Common myeloid progenitor, CD34-positive (primary cell): ENCODE measurements around the gene BTRC.
"Not testable (repeated sequence)": the region's sequence is repeated elsewhere in the genome, so short reads cannot be mapped to it uniquely, and the experiment has no call there.

Experiments used
- CTCF ChIA-PET: fragments of 350-600 bp; sonication (Branson Sonifier 250); formaldehyde crosslinking; loops from one replicate; lab custom pipeline; 2021; ENCODE audit warnings: antibody characterized with exemption; lab: Charles Lee
- POLR2A ChIA-PET: fragments of 350-600 bp; sonication (Branson Sonifier 250); formaldehyde crosslinking; loops from one replicate; lab custom pipeline; 2021; ENCODE audit warnings: antibody characterized with exemption; lab: Charles Lee
- DNase-seq, 3 donors: peaks; one replicate each; pipeline versions ENCODE4 v3.0.0 to v3.0.0-alpha.2; 2013
- H3K27ac ChIP-seq, 2 experiments: 1 replicate in 1 of 2; 2 replicates in 1 of 2; pipeline ENCODE4 v1.7.0; 2013; ENCODE audit warnings: inconsistent platforms in 2 of 2, low read length in 2 of 2, mild to moderate bottlenecking in 2 of 2, low read depth in 1 of 2, moderate library complexity in 1 of 2; ENCODE audit not compliant: severe bottlenecking in 2 of 2, insufficient read depth in 1 of 2, poor library complexity in 1 of 2
- H3K27me3 ChIP-seq, 5 experiments: replicated peaks in 2 of 5; 1 replicate in 3 of 5; 2 replicates in 2 of 5; pipeline versions ENCODE4 v1.6.1 to v1.7.0; 2013; ENCODE audit warnings: low read length in 4 of 5, mild to moderate bottlenecking in 2 of 5, moderate library complexity in 2 of 5, inconsistent platforms in 1 of 5; ENCODE audit not compliant: insufficient read depth in 5 of 5, control insufficient read depth in 4 of 5
- H3K36me3 ChIP-seq, 4 experiments: 1 replicate in 2 of 4; 2 replicates in 2 of 4; pipeline versions ENCODE4 v1.6.1 to v1.7.0; 2013; ENCODE audit warnings: low read length in 3 of 4, control low read depth in 1 of 4, mild to moderate bottlenecking in 1 of 4; ENCODE audit not compliant: control insufficient read depth in 4 of 4, insufficient read depth in 4 of 4
- H3K4me1 ChIP-seq, 4 experiments: 1 replicate in 3 of 4; 2 replicates in 1 of 4; pipeline versions ENCODE4 v1.6.1 to v1.7.1; 2013; ENCODE audit warnings: low read length in 3 of 4, mild to moderate bottlenecking in 3 of 4, control low read depth in 1 of 4, inconsistent platforms in 1 of 4, moderate library complexity in 1 of 4; ENCODE audit not compliant: control insufficient read depth in 4 of 4, insufficient read depth in 4 of 4; ENCODE audit errors: control extremely low read depth in 1 of 4
- H3K4me3 ChIP-seq, 7 experiments: 1 replicate in 4 of 7; 2 replicates in 3 of 7; pipeline versions ENCODE4 v1.5.1 to v1.7.0; 2013; ENCODE audit warnings: mild to moderate bottlenecking in 7 of 7, low read length in 6 of 7, moderate library complexity in 6 of 7, inconsistent platforms in 2 of 7, low read depth in 2 of 7, control low read depth in 1 of 7; ENCODE audit not compliant: insufficient read depth in 4 of 7, control insufficient read depth in 1 of 7; ENCODE audit errors: extremely low read depth in 1 of 7
- H3K9me3 ChIP-seq, 5 experiments: 1 replicate in 4 of 5; 2 replicates in 1 of 5; pipeline versions ENCODE4 v1.6.1 to v1.7.1; 2013; ENCODE audit warnings: low read length in 4 of 5, mild to moderate bottlenecking in 2 of 5, inconsistent platforms in 1 of 5, low read depth in 1 of 5, moderate library complexity in 1 of 5; ENCODE audit not compliant: control insufficient read depth in 4 of 5, insufficient read depth in 2 of 5; ENCODE audit errors: control extremely low read depth in 1 of 5
- WGBS: methylation state at CpG from one replicate; pipeline ENCODE4 v1.1.5; 2013; ENCODE audit not compliant: insufficient coverage; 5-methylcytosine and 5-hydroxymethylcytosine counted together

BTRC gene

GRCh38 chr10:101411598-101411997 lies 57.6 kb downstream of the BTRC start:
- Histone ChIP-seq H3K4me1 (no peaks in the 10 kb centered on the region), H3K27me3 (no peaks in the 10 kb centered on the region), H3K9me3 (peaks cover 0 to 10% (median 2%) of the 10 kb centered on the region in 5 experiments), H3K4me3 (no peak overlapping the region), H3K27ac (no peak overlapping the region), H3K36me3 (peaks cover 0 to 8% (median 1%) of the 10 kb centered on the region in 4 experiments)
- CTCF ChIA-PET, result no interaction called here
- POLR2A ChIA-PET, result no interaction called here
- no peak for DNase-seq

GRCh38 chr10:101414034-101414433 lies 60.1 kb downstream of the BTRC start:
- no peaks in the 10 kb centered on the region for H3K4me1 ChIP-seq
- no peak for DNase-seq
- no peak overlapping the region for H3K4me3 ChIP-seq
- ChIA-PET CTCF (no interaction called here), POLR2A (no interaction called here)
- H3K9me3 ChIP-seq, result peaks cover 0 to 10% (median 2%) of the 10 kb centered on the region in 5 experiments
- H3K27me3 ChIP-seq, result no peaks in the 10 kb centered on the region
- H3K36me3 ChIP-seq, result peaks cover 0 to 8% (median 1%) of the 10 kb centered on the region in 4 experiments
- no peak overlapping the region for H3K27ac ChIP-seq
- WGBS, result no CpG with 5 or more reads among the region's 2 CpGs

- POLR2A ChIA-PET, result no interaction called here
- H3K9me3 ChIP-seq, result peaks cover 0 to 7% (median 0%) of the 10 kb centered on the region in 5 experiments
- peaks cover 0 to 4% (median 0%) of the 10 kb centered on the region in 4 experiments for H3K36me3 ChIP-seq
- H3K4me3 ChIP-seq, result no peak overlapping the region
- WGBS, result 100% methylated on average over 1 of the region's 3 CpGs
- no peak overlapping the region for H3K27ac ChIP-seq
- CTCF ChIA-PET, result no interaction called here
- no peaks in the 10 kb centered on the region for H3K4me1 ChIP-seq
- H3K27me3 ChIP-seq, result no peaks in the 10 kb centered on the region
- no peak for DNase-seq
Measured at GRCh38 chr10:101415884-101416283, 61.9 kb downstream of the BTRC start.

GRCh38 chr10:101421967-101422366 lies 68.0 kb downstream of the BTRC start:
- POLR2A ChIA-PET, CTCF ChIA-PET, H3K4me3 ChIP-seq: not testable (repeated sequence)

GRCh38 chr10:101425535-101425934 lies 71.6 kb downstream of the BTRC start:
- H3K9me3 ChIP-seq, result no peaks in the 10 kb centered on the region
- POLR2A ChIA-PET, result no interaction called here
- WGBS, result 97% methylated on average over 3 of the region's 4 CpGs
- H3K36me3 ChIP-seq, result no peaks in the 10 kb centered on the region
- no peaks in the 10 kb centered on the region for H3K4me1 ChIP-seq
- no peak for DNase-seq
- H3K27me3 ChIP-seq, result no peaks in the 10 kb centered on the region
- H3K27ac ChIP-seq, result no peak overlapping the region
- H3K4me3 ChIP-seq, result no peak overlapping the region
- CTCF ChIA-PET, result no interaction called here

More at GRCh38 chr10:101421967-101422366, 68.0 kb downstream of the BTRC start:
- not testable (repeated sequence) for H3K27me3 ChIP-seq, H3K27ac ChIP-seq, H3K9me3 ChIP-seq, DNase-seq, H3K36me3 ChIP-seq, H3K4me1 ChIP-seq
- no CpG with 5 or more reads among the region's 1 CpG for WGBS

- Histone ChIP-seq H3K36me3 (peaks cover 0 to 4% (median 2%) of the 10 kb centered on the region in 4 experiments), H3K4me1 (no peaks in the 10 kb centered on the region), H3K9me3 (no peaks in the 10 kb centered on the region), H3K4me3 (no peak overlapping the region), H3K27me3 (no peaks in the 10 kb centered on the region), H3K27ac (no peak overlapping the region)
- ChIA-PET POLR2A (no interaction called here), CTCF (interaction anchor here (0.6 to 2.0 kb wide), 3 partner anchors 13 to 188 kb away, joined by 3 to 7 read pairs (median 3); no protein-coding TSS in a partner anchor)
- 100% methylated on average over 2 of the region's 3 CpGs for WGBS
- DNase-seq, result no peak
Measured at GRCh38 chr10:101428036-101428435, 74.1 kb downstream of the BTRC start.

GRCh38 chr10:101429423-101429822 lies 75.5 kb downstream of the BTRC start:
- POLR2A ChIA-PET, result no interaction called here
- H3K4me1 ChIP-seq, result no peaks in the 10 kb centered on the region
- no peak for DNase-seq
- H3K27me3 ChIP-seq, result no peaks in the 10 kb centered on the region
- H3K9me3 ChIP-seq, result no peaks in the 10 kb centered on the region
- CTCF ChIA-PET, result no interaction called here
- peaks cover 0 to 4% (median 2%) of the 10 kb centered on the region in 4 experiments for H3K36me3 ChIP-seq
- no peak overlapping the region for H3K27ac ChIP-seq
- no CpG with 5 or more reads among the region's 3 CpGs for WGBS
- no peak overlapping the region for H3K4me3 ChIP-seq
